DND-41 (cell line): ENCODE measurements around the gene F11R.

Experiments
- ATAC-seq: fragments of 200-7000 bp; cut with Tn5 transposase; 3 replicates; pipeline ENCODE4 v1.9.1; 2021; ENCODE audit warnings: low read depth; ENCODE audit not compliant: insufficient read depth
- DNase-seq: peaks from one replicate; pipeline ENCODE4 v3.0.0-alpha.2; 2020
- H2AFZ ChIP-seq: 2 replicates; pipeline ENCODE4 v1.6.0; 2012; ENCODE audit warnings: low read depth, low read length
- H3K27ac ChIP-seq: 2 replicates; pipeline ENCODE4 v1.5.1; 2012; ENCODE audit warnings: low read length, inconsistent platforms
- H3K27me3 ChIP-seq: fragments of 200-600 bp; sonication (generic); 2 replicates; pipeline ENCODE4 v1.6.0; 2012; ENCODE audit warnings: low read length, mild to moderate bottlenecking, inconsistent platforms; ENCODE audit not compliant: insufficient read depth, poor library complexity
- H3K36me3 ChIP-seq: 2 replicates; pipeline ENCODE4 v1.5.1; 2012; ENCODE audit warnings: low read length, inconsistent platforms; ENCODE audit not compliant: insufficient read depth
- H3K4me1 ChIP-seq: 2 replicates; pipeline ENCODE4 v1.5.1; 2012; ENCODE audit warnings: mild to moderate bottlenecking, low read length; ENCODE audit not compliant: insufficient read depth
- H3K4me2 ChIP-seq: 2 replicates; pipeline ENCODE4 v1.6.0; 2012; ENCODE audit warnings: mild to moderate bottlenecking, moderate library complexity, low read length, inconsistent platforms; ENCODE audit not compliant: insufficient read depth
- H3K4me3 ChIP-seq, 2 experiments: fragments of 200-600 bp in 1 of 2; shearing (Covaris generic) in 1 of 2; 2 replicates each; pipeline ENCODE4 v1.5.1; 2012 to 2016; ENCODE audit warnings: inconsistent platforms in 2 of 2, low read length in 2 of 2, mild to moderate bottlenecking in 2 of 2, low read depth in 1 of 2, moderate library complexity in 1 of 2
- H3K79me2 ChIP-seq: 2 replicates; pipeline ENCODE4 v1.6.0; 2012; ENCODE audit warnings: low read length, inconsistent platforms; ENCODE audit not compliant: insufficient read depth
- H3K9ac ChIP-seq: 2 replicates; pipeline ENCODE4 v1.6.0; 2012; ENCODE audit warnings: low read depth, mild to moderate bottlenecking, inconsistent platforms, low read length, moderate library complexity
- H3K9me3 ChIP-seq: 2 replicates; pipeline ENCODE4 v1.5.1; 2012; ENCODE audit warnings: low read length, moderate library complexity, mild to moderate bottlenecking, inconsistent platforms; ENCODE audit not compliant: insufficient read depth, severe bottlenecking
- H4K20me1 ChIP-seq: 2 replicates; pipeline ENCODE4 v1.6.0; 2012; ENCODE audit warnings: low read length; ENCODE audit not compliant: insufficient read depth
- EZH2 ChIP-seq: IDR thresholded peaks from 3 replicates; pipeline ENCODE4 v1.6.1; 2012; ENCODE audit warnings: borderline replicate concordance, low read depth, mild to moderate bottlenecking, moderate library complexity, low read length, inconsistent platforms; ENCODE audit not compliant: severe bottlenecking
- TF ChIP-seq, protein P1 (sequence below): IDR thresholded peaks from 2 replicates; pipeline ENCODE4 v1.5.1; 2012; ENCODE audit warnings: borderline replicate concordance, low read length, moderate library complexity, mild to moderate bottlenecking; ENCODE audit not compliant: poor library complexity, severe bottlenecking; ENCODE audit errors: extremely low read depth

Gene F11R

DNA sequence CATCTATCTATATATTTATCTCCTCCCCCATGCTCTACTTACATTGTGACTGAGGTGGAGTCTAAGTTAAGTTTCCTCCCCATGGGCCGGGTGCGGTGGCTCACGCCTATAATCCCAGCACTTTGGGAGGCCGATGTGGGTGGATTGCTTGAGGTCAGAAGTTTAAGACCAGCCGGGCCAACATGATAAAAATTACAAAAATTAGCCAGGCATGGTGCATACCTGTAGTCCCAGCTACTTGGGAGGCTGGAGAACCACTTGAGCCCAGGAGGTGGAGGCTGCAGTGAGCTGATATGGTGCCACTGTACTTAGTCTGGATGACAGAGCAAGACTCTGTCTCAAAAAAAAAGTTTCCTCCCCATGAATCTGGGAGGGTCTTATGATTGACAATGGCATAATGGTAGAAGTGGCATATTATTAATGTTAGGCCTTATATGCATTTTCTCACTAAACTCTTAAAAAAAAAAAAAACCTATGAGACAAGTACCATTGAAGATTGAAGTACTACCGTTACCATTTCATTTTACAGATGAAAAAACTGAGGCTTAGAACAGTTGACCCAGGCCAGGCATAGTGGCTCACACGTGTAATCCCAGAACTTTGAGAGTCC lies 11.2 kb downstream of the F11R start:
- TF ChIP-seq, protein P1, sequence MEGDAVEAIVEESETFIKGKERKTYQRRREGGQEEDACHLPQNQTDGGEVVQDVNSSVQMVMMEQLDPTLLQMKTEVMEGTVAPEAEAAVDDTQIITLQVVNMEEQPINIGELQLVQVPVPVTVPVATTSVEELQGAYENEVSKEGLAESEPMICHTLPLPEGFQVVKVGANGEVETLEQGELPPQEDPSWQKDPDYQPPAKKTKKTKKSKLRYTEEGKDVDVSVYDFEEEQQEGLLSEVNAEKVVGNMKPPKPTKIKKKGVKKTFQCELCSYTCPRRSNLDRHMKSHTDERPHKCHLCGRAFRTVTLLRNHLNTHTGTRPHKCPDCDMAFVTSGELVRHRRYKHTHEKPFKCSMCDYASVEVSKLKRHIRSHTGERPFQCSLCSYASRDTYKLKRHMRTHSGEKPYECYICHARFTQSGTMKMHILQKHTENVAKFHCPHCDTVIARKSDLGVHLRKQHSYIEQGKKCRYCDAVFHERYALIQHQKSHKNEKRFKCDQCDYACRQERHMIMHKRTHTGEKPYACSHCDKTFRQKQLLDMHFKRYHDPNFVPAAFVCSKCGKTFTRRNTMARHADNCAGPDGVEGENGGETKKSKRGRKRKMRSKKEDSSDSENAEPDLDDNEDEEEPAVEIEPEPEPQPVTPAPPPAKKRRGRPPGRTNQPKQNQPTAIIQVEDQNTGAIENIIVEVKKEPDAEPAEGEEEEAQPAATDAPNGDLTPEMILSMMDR: no peak
- TF ChIP-seq EZH2: no peak
- Histone ChIP-seq H3K9ac (no peak overlapping the region), H2AFZ (no peak overlapping the region), H3K9me3 (no peaks in the 10 kb centered on the region), H3K27me3 (no peaks in the 10 kb centered on the region), H3K36me3 (no peaks in the 10 kb centered on the region), H3K79me2 (no peaks in the 10 kb centered on the region), H4K20me1 (no peaks in the 10 kb centered on the region), H3K4me1 (peaks cover 16% of the 10 kb centered on the region), H3K4me2 (no peak overlapping the region), H3K4me3 (no peak overlapping the region), H3K27ac (no peak overlapping the region)
- DNase-seq: no peak
- ATAC-seq: no peak

DNA sequence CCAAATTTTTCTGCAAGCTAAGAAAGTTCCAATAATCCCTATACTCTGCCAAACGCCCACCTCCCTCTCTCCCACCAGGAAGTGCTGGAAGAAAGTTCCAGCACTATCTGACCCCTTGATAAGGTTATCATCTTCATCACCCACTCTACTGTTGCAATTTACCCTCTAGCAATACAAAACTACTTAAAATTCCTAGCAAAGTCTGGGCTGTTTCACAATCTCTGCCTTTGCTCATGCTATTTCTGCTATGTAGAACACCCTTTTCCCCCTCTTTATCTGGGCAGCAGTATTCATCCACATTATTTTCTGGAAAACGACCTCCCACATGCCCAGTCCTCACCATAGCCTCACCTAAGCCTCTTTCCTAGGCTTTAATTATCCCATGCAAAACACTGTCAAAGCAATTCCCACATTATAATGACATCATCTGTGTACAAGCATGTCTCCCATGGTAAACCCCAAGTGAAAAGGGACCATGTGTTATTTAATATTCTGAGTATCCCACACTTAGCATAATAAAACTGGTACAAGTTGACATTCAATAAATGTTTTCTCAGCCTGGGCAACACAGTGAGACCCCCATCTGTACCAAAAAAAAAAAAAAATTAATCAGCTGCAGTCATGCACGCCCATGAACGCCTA lies 12.0 kb downstream of the F11R start:
- Histone ChIP-seq H2AFZ (no peak overlapping the region), H3K27ac (no peak overlapping the region), H3K36me3 (no peaks in the 10 kb centered on the region), H4K20me1 (no peaks in the 10 kb centered on the region), H3K4me3 (no peak overlapping the region), H3K4me2 (no peak overlapping the region), H3K79me2 (no peaks in the 10 kb centered on the region), H3K4me1 (peaks cover 15% of the 10 kb centered on the region), H3K9ac (no peak overlapping the region), H3K9me3 (no peaks in the 10 kb centered on the region), H3K27me3 (no peaks in the 10 kb centered on the region)
- TF ChIP-seq, protein P1: no peak
- no peak for TF ChIP-seq EZH2
- DNase-seq (no peak), ATAC-seq (no peak)

DNA sequence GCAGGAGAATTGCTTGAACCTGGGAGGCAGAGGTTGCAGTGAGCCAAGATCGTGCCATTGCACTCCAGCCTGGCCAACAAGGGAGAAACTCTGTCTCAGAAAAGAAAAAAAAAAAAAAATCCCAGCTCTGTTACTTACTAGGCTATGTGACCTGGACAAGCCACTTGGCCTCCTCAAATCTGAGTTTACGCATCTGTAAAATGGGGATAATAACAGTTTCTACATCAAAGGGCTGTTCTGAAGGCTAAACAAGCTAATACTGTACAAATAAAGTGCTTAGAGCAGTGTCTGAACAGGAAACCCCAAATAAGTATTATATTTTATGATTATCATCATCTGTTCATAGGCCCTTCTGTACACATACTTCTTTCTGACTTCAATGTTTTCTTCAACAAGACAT lies 13.6 kb downstream of the F11R start:
- TF ChIP-seq, protein P1: no peak
- TF ChIP-seq EZH2: no peak
- H4K20me1 ChIP-seq: no peaks in the 10 kb centered on the region
- ATAC-seq: no peak
- no peaks in the 10 kb centered on the region for H3K27me3 ChIP-seq
- no peaks in the 10 kb centered on the region for H3K36me3 ChIP-seq
- H3K27ac ChIP-seq: no peak overlapping the region
- no peak overlapping the region for H3K4me3 ChIP-seq
- DNase-seq: no peak
- no peak overlapping the region for H3K9ac ChIP-seq
- H3K79me2 ChIP-seq: no peaks in the 10 kb centered on the region
- no peaks in the 10 kb centered on the region for H3K4me1 ChIP-seq
- H2AFZ ChIP-seq: no peak overlapping the region
- no peaks in the 10 kb centered on the region for H3K9me3 ChIP-seq
- no peak overlapping the region for H3K4me2 ChIP-seq
